WTC11 (cell line): ENCODE data around the gene LRRC40. TPM values are rescaled to one million over a fixed set of nuclear protein-coding genes. Genes with fewer than 3 reads are reported as not detected.

Experiments
- ATAC-seq: fragments of 200-7000 bp; cut with Tn5 transposase; 2 replicates; pipeline ENCODE4 v1.10.0; 2021; ENCODE audit warnings: mild to moderate bottlenecking, moderate library complexity
- CTCF ChIA-PET: fragments of 300-600 bp; sonication (Branson Sonifier 250); formaldehyde crosslinking; loops from one replicate; lab custom pipeline; 2021; ENCODE audit warnings: antibody characterized with exemption; lab: Charles Lee
- POLR2A ChIA-PET: fragments of 350-600 bp; sonication (Branson Sonifier 250); formaldehyde crosslinking; loops from one replicate; lab custom pipeline; 2021; ENCODE audit warnings: antibody characterized with exemption; lab: Charles Lee
- DNase-seq: peaks from one replicate; pipeline ENCODE4 v3.0.0; 2021; ENCODE audit warnings: low spot score
- H3K27ac Mint-ChIP-seq: 2 replicates; pipeline ENCODE4 v1.8.0; 2021; ENCODE audit warnings: mixed read lengths
- H3K27me3 Mint-ChIP-seq: 2 replicates; pipeline ENCODE4 v1.8.0; 2021; ENCODE audit warnings: low read depth, mild to moderate bottlenecking, moderate library complexity, mixed read lengths
- H3K36me3 Mint-ChIP-seq: 2 replicates; pipeline ENCODE4 v1.8.0; 2021; ENCODE audit warnings: mixed read lengths
- H3K4me1 Mint-ChIP-seq: 2 replicates; pipeline ENCODE4 v1.8.0; 2022; ENCODE audit warnings: mixed read lengths
- H3K4me3 Mint-ChIP-seq: 2 replicates; pipeline ENCODE4 v1.8.0; 2021; ENCODE audit warnings: mild to moderate bottlenecking, moderate library complexity, mixed read lengths
- H3K9me3 Mint-ChIP-seq: 2 replicates; pipeline ENCODE4 v1.8.0; 2021; ENCODE audit warnings: mixed read lengths
- E2F1 ChIP-seq: sonication (generic); formaldehyde crosslinking; IDR thresholded peaks from 2 replicates; pipeline ENCODE4 v1.8.0; 2022; ENCODE audit warnings: mild to moderate bottlenecking, missing genetic modification reagents
- FOXJ3 ChIP-seq: sonication (generic); formaldehyde crosslinking; IDR thresholded peaks from 2 replicates; pipeline ENCODE4 v1.9.0; 2021; ENCODE audit warnings: missing genetic modification reagents, mild to moderate bottlenecking, borderline replicate concordance
- FOXK1 ChIP-seq: sonication (generic); formaldehyde crosslinking; IDR thresholded peaks from 2 replicates; pipeline ENCODE4 v1.8.0; 2022; ENCODE audit warnings: mild to moderate bottlenecking, moderate library complexity, missing genetic modification reagents
- GTF2I ChIP-seq: fragments of 250-450 bp; sonication (Bioruptor Pico); conservative IDR thresholded peaks from 2 replicates; pipeline ENCODE4 v1.4.0; 2021; ENCODE audit warnings: mild to moderate bottlenecking
- NFYB ChIP-seq: sonication (generic); formaldehyde crosslinking; conservative IDR thresholded peaks from 2 replicates; pipeline ENCODE4 v1.8.0; 2022; ENCODE audit warnings: low read depth, missing genetic modification reagents
- PRDM15 ChIP-seq: sonication (generic); formaldehyde crosslinking; IDR thresholded peaks from 2 replicates; pipeline ENCODE4 v1.8.0; 2022; ENCODE audit warnings: missing genetic modification reagents
- PRRX2 ChIP-seq: fragments of 250-450 bp; sonication (Bioruptor Pico); IDR thresholded peaks from 2 replicates; pipeline ENCODE4 v1.8.0; 2021; ENCODE audit warnings: mild to moderate bottlenecking
- RORB ChIP-seq: fragments of 250-450 bp; sonication (Bioruptor Pico); IDR thresholded peaks from 2 replicates; pipeline ENCODE4 v1.9.0; 2021; ENCODE audit warnings: mild to moderate bottlenecking
- ZNF121 ChIP-seq: sonication (generic); formaldehyde crosslinking; IDR thresholded peaks from 2 replicates; pipeline ENCODE4 v1.8.0; 2023; ENCODE audit warnings: missing genetic modification reagents
- ZNF532 ChIP-seq: fragments of 250-450 bp; sonication (Bioruptor Pico); IDR thresholded peaks from 2 replicates; pipeline ENCODE4 v1.9.0; 2021; ENCODE audit warnings: mild to moderate bottlenecking, borderline replicate concordance
- total RNA-seq: library from RNA; stranded (reverse); gene quantifications from 3 replicates; pipeline ENCODE4 v1.2.3, GENCODE V29; 2021
- TF ChIP-seq, protein P1 (sequence below): sonication (generic); formaldehyde crosslinking; conservative IDR thresholded peaks from 2 replicates; pipeline ENCODE4 v1.8.1; 2022; ENCODE audit warnings: mild to moderate bottlenecking, missing genetic modification reagents
- TF ChIP-seq, protein P2 (sequence below): sonication (generic); formaldehyde crosslinking; IDR thresholded peaks from 2 replicates; pipeline ENCODE4 v1.8.1; 2022; ENCODE audit warnings: low read depth, missing genetic modification reagents, borderline replicate concordance
- TF ChIP-seq, protein P3 (sequence below): fragments of 250-450 bp; sonication (Bioruptor Pico); conservative IDR thresholded peaks from 2 replicates; pipeline ENCODE4 v1.9.0; 2021; ENCODE audit warnings: mild to moderate bottlenecking
- TF ChIP-seq, protein P4 (sequence below): sonication (generic); formaldehyde crosslinking; IDR thresholded peaks from 2 replicates; pipeline ENCODE4 v1.8.0; 2022; ENCODE audit warnings: mild to moderate bottlenecking, missing genetic modification reagents
- TF ChIP-seq, protein P5 (sequence below): sonication (generic); formaldehyde crosslinking; IDR thresholded peaks from 2 replicates; pipeline ENCODE4 v1.8.1; 2023; ENCODE audit warnings: mild to moderate bottlenecking, moderate library complexity, missing genetic modification reagents
- TF ChIP-seq, protein P6 (sequence below): sonication (generic); formaldehyde crosslinking; IDR thresholded peaks from 2 replicates; pipeline ENCODE4 v1.8.1; 2022; ENCODE audit warnings: mild to moderate bottlenecking, missing genetic modification reagents, moderate library complexity, borderline replicate concordance

The LRRC40 gene
- total RNA-seq, 1 experiment from 2014 or later = 26.7 TPM

GRCh38 chr1:70202173-70202758 lies 3.1 kb downstream of the LRRC40 start:
- Mint-ChIP-seq H3K9me3 (no peaks in the 10 kb centered on the region), H3K27me3 (no peaks in the 10 kb centered on the region), H3K4me1 (peaks cover 10% of the 10 kb centered on the region), H3K36me3 (no peaks in the 10 kb centered on the region; the same call in 1 of the 2 replicates), H3K4me3 (no peak overlapping the region), H3K27ac (no peak overlapping the region)
- no peak for ATAC-seq
- DNase-seq = no peak
- POLR2A ChIA-PET = no interaction called here
- CTCF ChIA-PET = no interaction called here
- TF ChIP-seq GTF2I (CRISPR knock-in tag) (no peak), NFYB (CRISPR knock-in tag) (no peak), ZNF532 (CRISPR knock-in tag) (no peak), FOXK1 (CRISPR knock-in tag) (no peak), RORB (CRISPR knock-in tag) (no peak), PRDM15 (CRISPR knock-in tag) (no peak), E2F1 (CRISPR knock-in tag) (no peak), FOXJ3 (CRISPR knock-in tag) (no peak), PRRX2 (CRISPR knock-in tag) (no peak), ZNF121 (CRISPR knock-in tag) (no peak)
- TF ChIP-seq, protein P1, sequence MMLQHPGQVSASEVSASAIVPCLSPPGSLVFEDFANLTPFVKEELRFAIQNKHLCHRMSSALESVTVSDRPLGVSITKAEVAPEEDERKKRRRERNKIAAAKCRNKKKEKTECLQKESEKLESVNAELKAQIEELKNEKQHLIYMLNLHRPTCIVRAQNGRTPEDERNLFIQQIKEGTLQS = no peak
- TF ChIP-seq, protein P2, sequence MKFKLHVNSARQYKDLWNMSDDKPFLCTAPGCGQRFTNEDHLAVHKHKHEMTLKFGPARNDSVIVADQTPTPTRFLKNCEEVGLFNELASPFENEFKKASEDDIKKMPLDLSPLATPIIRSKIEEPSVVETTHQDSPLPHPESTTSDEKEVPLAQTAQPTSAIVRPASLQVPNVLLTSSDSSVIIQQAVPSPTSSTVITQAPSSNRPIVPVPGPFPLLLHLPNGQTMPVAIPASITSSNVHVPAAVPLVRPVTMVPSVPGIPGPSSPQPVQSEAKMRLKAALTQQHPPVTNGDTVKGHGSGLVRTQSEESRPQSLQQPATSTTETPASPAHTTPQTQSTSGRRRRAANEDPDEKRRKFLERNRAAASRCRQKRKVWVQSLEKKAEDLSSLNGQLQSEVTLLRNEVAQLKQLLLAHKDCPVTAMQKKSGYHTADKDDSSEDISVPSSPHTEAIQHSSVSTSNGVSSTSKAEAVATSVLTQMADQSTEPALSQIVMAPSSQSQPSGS (CRISPR knock-in tag) = no peak
- TF ChIP-seq, protein P3, sequence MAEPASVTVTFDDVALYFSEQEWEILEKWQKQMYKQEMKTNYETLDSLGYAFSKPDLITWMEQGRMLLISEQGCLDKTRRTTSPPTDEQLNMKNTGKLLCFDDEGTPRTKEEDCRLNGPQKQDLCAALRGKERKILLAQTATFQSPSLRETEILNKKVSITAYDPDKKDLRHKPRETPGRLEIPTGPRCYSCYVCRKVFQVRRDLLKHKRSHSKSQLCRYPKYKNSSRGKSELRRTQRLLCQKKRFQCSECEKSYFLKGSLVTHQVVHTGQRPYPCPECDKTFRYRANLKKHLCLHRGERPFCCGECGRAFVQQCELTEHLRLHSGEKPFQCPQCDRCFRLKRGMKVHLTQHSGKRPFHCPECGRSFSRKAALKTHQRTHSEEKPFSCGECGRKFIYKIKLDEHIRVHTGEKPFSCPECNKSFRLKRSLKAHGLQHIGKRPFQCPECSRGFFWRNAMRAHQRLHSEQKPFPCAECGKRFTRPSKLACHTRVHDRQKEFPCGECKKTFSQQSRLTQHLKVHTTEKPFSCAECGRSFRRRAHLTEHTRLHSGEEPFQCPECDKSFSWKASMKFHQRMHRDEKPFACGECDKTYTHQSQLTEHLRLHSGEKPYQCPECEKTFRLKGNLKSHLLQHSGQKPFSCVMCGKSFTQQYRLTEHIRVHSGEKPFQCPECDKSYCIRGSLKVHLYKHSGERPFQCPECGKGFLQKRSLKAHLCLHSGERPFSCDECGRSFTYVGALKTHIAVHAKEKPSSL = no peak
- TF ChIP-seq, protein P4, sequence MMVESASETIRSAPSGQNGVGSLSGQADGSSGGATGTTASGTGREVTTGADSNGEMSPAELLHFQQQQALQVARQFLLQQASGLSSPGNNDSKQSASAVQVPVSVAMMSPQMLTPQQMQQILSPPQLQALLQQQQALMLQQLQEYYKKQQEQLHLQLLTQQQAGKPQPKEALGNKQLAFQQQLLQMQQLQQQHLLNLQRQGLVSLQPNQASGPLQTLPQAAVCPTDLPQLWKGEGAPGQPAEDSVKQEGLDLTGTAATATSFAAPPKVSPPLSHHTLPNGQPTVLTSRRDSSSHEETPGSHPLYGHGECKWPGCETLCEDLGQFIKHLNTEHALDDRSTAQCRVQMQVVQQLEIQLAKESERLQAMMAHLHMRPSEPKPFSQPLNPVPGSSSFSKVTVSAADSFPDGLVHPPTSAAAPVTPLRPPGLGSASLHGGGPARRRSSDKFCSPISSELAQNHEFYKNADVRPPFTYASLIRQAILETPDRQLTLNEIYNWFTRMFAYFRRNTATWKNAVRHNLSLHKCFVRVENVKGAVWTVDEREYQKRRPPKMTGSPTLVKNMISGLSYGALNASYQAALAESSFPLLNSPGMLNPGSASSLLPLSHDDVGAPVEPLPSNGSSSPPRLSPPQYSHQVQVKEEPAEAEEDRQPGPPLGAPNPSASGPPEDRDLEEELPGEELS = no peak
- TF ChIP-seq, protein P5, sequence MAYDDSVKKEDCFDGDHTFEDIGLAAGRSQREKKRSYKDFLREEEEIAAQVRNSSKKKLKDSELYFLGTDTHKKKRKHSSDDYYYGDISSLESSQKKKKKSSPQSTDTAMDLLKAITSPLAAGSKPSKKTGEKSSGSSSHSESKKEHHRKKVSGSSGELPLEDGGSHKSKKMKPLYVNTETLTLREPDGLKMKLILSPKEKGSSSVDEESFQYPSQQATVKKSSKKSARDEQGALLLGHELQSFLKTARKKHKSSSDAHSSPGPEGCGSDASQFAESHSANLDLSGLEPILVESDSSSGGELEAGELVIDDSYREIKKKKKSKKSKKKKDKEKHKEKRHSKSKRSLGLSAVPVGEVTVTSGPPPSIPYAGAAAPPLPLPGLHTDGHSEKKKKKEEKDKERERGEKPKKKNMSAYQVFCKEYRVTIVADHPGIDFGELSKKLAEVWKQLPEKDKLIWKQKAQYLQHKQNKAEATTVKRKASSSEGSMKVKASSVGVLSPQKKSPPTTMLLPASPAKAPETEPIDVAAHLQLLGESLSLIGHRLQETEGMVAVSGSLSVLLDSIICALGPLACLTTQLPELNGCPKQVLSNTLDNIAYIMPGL (CRISPR knock-in tag) = no peak
- TF ChIP-seq, protein P6, sequence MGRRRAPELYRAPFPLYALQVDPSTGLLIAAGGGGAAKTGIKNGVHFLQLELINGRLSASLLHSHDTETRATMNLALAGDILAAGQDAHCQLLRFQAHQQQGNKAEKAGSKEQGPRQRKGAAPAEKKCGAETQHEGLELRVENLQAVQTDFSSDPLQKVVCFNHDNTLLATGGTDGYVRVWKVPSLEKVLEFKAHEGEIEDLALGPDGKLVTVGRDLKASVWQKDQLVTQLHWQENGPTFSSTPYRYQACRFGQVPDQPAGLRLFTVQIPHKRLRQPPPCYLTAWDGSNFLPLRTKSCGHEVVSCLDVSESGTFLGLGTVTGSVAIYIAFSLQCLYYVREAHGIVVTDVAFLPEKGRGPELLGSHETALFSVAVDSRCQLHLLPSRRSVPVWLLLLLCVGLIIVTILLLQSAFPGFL (CRISPR knock-in tag) = no peak
